ENCODE measurements around the gene SLC9A9. TPM values are rescaled to one million over a fixed set of nuclear protein-coding genes. Genes with fewer than 3 reads are reported as not detected.

The SLC9A9 gene
- total and polyA plus RNA-seq, 2 of the 8 experiments (the other 6 are each of a cell fraction or from before 2014, with no cell fraction given) = 0.48 to 1.1 TPM

- Histone ChIP-seq H3K18ac (ENCODE audit: extremely low read depth, low read length) (no peak overlapping the region), H3K9me3 (ENCODE audit: insufficient read depth in 2 of 2, low read depth in 1 of 2, low read length in 1 of 2) (no peaks in the 10 kb centered on the region), H2BK12ac (ENCODE audit: low read depth, low read length) (no peak overlapping the region), H3K27ac (ENCODE audit: low read depth, low read length) (no peak overlapping the region), H3K23ac (ENCODE audit: insufficient read length) (no peak overlapping the region), H3K4me3 (ENCODE audit: extremely low read depth in 1 of 4, insufficient read depth in 2 of 4, low read depth in 3 of 4, low read length in 4 of 4) (no peak overlapping the region), H3K79me1 (ENCODE audit: low read depth, low read length) (no peaks in the 10 kb centered on the region), H3K4me1 (replicated peaks in 1 of 4; ENCODE audit: control insufficient read depth in 3 of 4, insufficient read depth in 4 of 4, low read length in 3 of 4) (no peaks in the 10 kb centered on the region), H2BK5ac (ENCODE audit: low read depth, low read length) (no peak overlapping the region), H3K4me2 (ENCODE audit: insufficient read depth in 1 of 2, low read depth in 2 of 2, low read length in 2 of 2) (no peak overlapping the region), H3K36me3 (ENCODE audit: control insufficient read depth in 2 of 4, insufficient read depth in 4 of 4, low read length in 3 of 4) (no peaks in the 10 kb centered on the region), H2AK5ac (ENCODE audit: low read depth, low read length) (no peak overlapping the region), H3K27me3 (replicated peaks in 1 of 4; ENCODE audit: control insufficient read depth in 3 of 4, extremely low read depth in 1 of 4, insufficient read depth in 3 of 4, low read length in 3 of 4) (no peaks in the 10 kb centered on the region), H4K20me1 (replicated peaks in 1 of 2; ENCODE audit: control insufficient read depth in 1 of 2, insufficient read depth in 2 of 2, low read length in 2 of 2) (no peaks in the 10 kb centered on the region), H4K8ac (ENCODE audit: extremely low read depth, insufficient read depth, low read length) (no peak overlapping the region), H3K23me2 (ENCODE audit: low read depth, low read length) (no peaks in the 10 kb centered on the region), H3K4ac (replicated peaks; ENCODE audit: insufficient read length, low read depth, low read length) (no peak overlapping the region), H3K9ac (replicated peaks in 1 of 4; ENCODE audit: extremely low read depth in 1 of 4, low read depth in 3 of 4, low read length in 3 of 4) (no peak overlapping the region), H4K91ac (replicated peaks; ENCODE audit: insufficient read length, low read length) (no peak overlapping the region), H2AFZ (ENCODE audit: low read length) (no peak overlapping the region), H2BK15ac (ENCODE audit: low read length) (no peak overlapping the region), H2BK20ac (ENCODE audit: low read length) (no peak overlapping the region), H3K79me2 (ENCODE audit: control insufficient read depth in 1 of 2, insufficient read depth in 2 of 2, low read length in 2 of 2) (no peaks in the 10 kb centered on the region), H3K14ac (ENCODE audit: insufficient read length) (no peak overlapping the region), H4K5ac (ENCODE audit: insufficient read length, low read depth, low read length) (no peak overlapping the region), H3K56ac (replicated peaks; ENCODE audit: insufficient read length, low read depth, low read length) (no peak overlapping the region), H2BK120ac (replicated peaks; ENCODE audit: low read depth, low read length) (no peak overlapping the region)
- ChIA-PET POLR2A (ENCODE audit: partially characterized antibody) (no interaction called here), CTCF (ENCODE audit: partially characterized antibody) (interaction anchor here (0.6 to 8.2 kb wide), 3 partner anchors 10 to 206 kb away, joined by 3 to 66 read pairs (median 3); no protein-coding TSS in a partner anchor)
- FAIRE-seq (no peak), DNase-seq (ENCODE audit: low read depth in 1 of 2, low spot score in 2 of 2) (no peak)
- WGBS, 2 experiments (ENCODE audit: extremely low coverage in 1 of 2, insufficient coverage in 1 of 2, insufficient read length in 1 of 2, insufficient replicate concordance in 2 of 2, low coverage in 1 of 2, low lambda C conversion rate in 2 of 2, missing lambda C conversion rate in 1 of 2) = 86% methylated on average over 5 of the region's 5 CpGs; no CpG with 5 or more reads in 1 of the 2 experiments
- no peak for TF ChIP-seq EP300 (IDR thresholded peaks at IDR 0.05; ENCODE audit: borderline replicate concordance in 1 of 2, low read depth in 2 of 2, low read length in 2 of 2)
- TF ChIP-seq JUND (IDR thresholded peaks at IDR 0.05; ENCODE audit: low read length) = no peak
- no peak for TF ChIP-seq SP4 (IDR thresholded peaks at IDR 0.05; ENCODE audit: low read length)
- no peak for TF ChIP-seq BCL11A (IDR thresholded peaks at IDR 0.05; ENCODE audit: low read depth in 2 of 2, low read length in 2 of 2)
- TF ChIP-seq ZNF274 (IDR thresholded peaks at IDR 0.05; ENCODE audit: borderline replicate concordance, extremely low read depth, low read length) = no peak
- TF ChIP-seq FOSL1 (IDR thresholded peaks at IDR 0.05; ENCODE audit: insufficient read depth, low read depth, low read length) = no peak
- no peak for TF ChIP-seq SIN3A (conservative IDR thresholded peaks at IDR 0.05 in 1 of 2, IDR thresholded peaks at IDR 0.05 in 1 of 2; ENCODE audit: low read depth in 1 of 2, low read length in 2 of 2)
- no peak for TF ChIP-seq SAP30 (IDR thresholded peaks at IDR 0.05; ENCODE audit: insufficient read depth, insufficient replicate concordance, low read length)
These were observed 400.8 kb downstream of the SLC9A9 start for GRCh38 chr3:143447491-143447890.
